GM23338 (cell line): ENCODE measurements around the gene ZIC2.

Experiments used
- EZH2 ChIP-seq: fragments of 200-600 bp; sonication (generic); IDR thresholded peaks from one replicate; pipeline ENCODE4 v1.8.0; 2017; ENCODE audit warnings: antibody characterized with exemption, mild to moderate bottlenecking, low read depth; ENCODE audit not compliant: unreplicated experiment
- POLR2AphosphoS5 ChIP-seq: IDR thresholded peaks from 2 replicates; pipeline ENCODE4 v1.6.1; 2016; ENCODE audit warnings: antibody characterized with exemption, low read depth
- TF ChIP-seq, protein P1 (sequence below), 2 experiments: fragments of 200-600 bp in 1 of 2; sonication (generic) in 1 of 2; conservative IDR thresholded peaks; 2 replicates each; pipeline versions ENCODE4 v1.5.1 to v1.6.1; 2016 to 2017; ENCODE audit warnings: antibody characterized with exemption in 2 of 2, low read depth in 2 of 2, mild to moderate bottlenecking in 2 of 2, moderate library complexity in 1 of 2

GRCh38 chr13:99941911-99942310 lies 39.7 kb upstream of the ZIC2 start:
- TF ChIP-seq, protein P1, sequence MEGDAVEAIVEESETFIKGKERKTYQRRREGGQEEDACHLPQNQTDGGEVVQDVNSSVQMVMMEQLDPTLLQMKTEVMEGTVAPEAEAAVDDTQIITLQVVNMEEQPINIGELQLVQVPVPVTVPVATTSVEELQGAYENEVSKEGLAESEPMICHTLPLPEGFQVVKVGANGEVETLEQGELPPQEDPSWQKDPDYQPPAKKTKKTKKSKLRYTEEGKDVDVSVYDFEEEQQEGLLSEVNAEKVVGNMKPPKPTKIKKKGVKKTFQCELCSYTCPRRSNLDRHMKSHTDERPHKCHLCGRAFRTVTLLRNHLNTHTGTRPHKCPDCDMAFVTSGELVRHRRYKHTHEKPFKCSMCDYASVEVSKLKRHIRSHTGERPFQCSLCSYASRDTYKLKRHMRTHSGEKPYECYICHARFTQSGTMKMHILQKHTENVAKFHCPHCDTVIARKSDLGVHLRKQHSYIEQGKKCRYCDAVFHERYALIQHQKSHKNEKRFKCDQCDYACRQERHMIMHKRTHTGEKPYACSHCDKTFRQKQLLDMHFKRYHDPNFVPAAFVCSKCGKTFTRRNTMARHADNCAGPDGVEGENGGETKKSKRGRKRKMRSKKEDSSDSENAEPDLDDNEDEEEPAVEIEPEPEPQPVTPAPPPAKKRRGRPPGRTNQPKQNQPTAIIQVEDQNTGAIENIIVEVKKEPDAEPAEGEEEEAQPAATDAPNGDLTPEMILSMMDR (conservative IDR thresholded peaks at IDR 0.05; ENCODE audit: low read depth in 2 of 2): no peak
- TF ChIP-seq POLR2AphosphoS5 (no peak), EZH2 (no peak)
